K562 (cell line): ENCODE data around the gene EVA1B. TPM values are rescaled to one million over a fixed set of nuclear protein-coding genes. Genes with fewer than 3 reads are reported as not detected.

ENCODE experiments used
- CBX3 ChIP-seq, 2 experiments: IDR thresholded peaks; 1 replicate in 1 of 2; 2 replicates in 1 of 2; pipeline ENCODE4 v1.6.1; 2012; ENCODE audit warnings: inconsistent platforms in 2 of 2, low read length in 2 of 2, borderline replicate concordance in 1 of 2, control low read depth in 1 of 2
- CHD4 ChIP-seq: fragments of 200-600 bp; sonication (generic); IDR thresholded peaks from 3 replicates; pipeline ENCODE4 v1.6.1; 2012; ENCODE audit warnings: low read depth, mild to moderate bottlenecking, mixed read lengths, low read length, inconsistent platforms; ENCODE audit not compliant: insufficient read depth, insufficient replicate concordance, poor library complexity, severe bottlenecking
- CREM ChIP-seq: IDR thresholded peaks from 2 replicates; pipeline ENCODE4 v1.6.1; 2014; ENCODE audit warnings: antibody characterized with exemption, low read depth
- DEAF1 ChIP-seq: fragments of 450-650 bp; formaldehyde crosslinking; IDR thresholded peaks from 2 replicates; pipeline ENCODE4 v1.4.0; 2020; ENCODE audit warnings: mild to moderate bottlenecking, moderate library complexity
- NCOA4 ChIP-seq: fragments of 450-650 bp; IDR thresholded peaks from 2 replicates; pipeline ENCODE4 v1.6.1; 2018; ENCODE audit warnings: mild to moderate bottlenecking; ENCODE audit not compliant: partially characterized antibody
- NFE2 ChIP-seq: IDR thresholded peaks from 2 replicates; pipeline ENCODE4 v1.6.1; 2014; ENCODE audit warnings: antibody characterized with exemption, low read depth
- NFYB ChIP-seq: IDR thresholded peaks from 2 replicates; pipeline ENCODE4 v1.6.1; 2011; ENCODE audit warnings: mild to moderate bottlenecking, moderate library complexity; ENCODE audit not compliant: insufficient read length; ENCODE audit errors: extremely low read depth
- NONO ChIP-seq, 2 experiments: fragments of 200-400 bp in 1 of 2; fragments of 450-650 bp in 1 of 2; formaldehyde crosslinking in 1 of 2; IDR thresholded peaks; 2 replicates each; pipeline ENCODE4 v1.6.1; 2017; ENCODE audit warnings: low read depth in 2 of 2, mild to moderate bottlenecking in 2 of 2, moderate library complexity in 2 of 2, low read length in 1 of 2
- NR2C2 ChIP-seq, 2 experiments: fragments of 200-800 bp in 1 of 2; sonication (Bioruptor generic) in 1 of 2; sonication (generic) in 1 of 2; formaldehyde crosslinking in 1 of 2; IDR thresholded peaks; 2 replicates each; pipeline versions ENCODE4 v1.6.1 to v1.8.0; 2016 to 2022; ENCODE audit warnings: mild to moderate bottlenecking in 1 of 2, missing compliant biosample characterization in 1 of 2, missing genetic modification characterization in 1 of 2, missing genetic modification reagents in 1 of 2
- PHTF2 ChIP-seq: fragments of 250-450 bp; sonication (Bioruptor Pico); IDR thresholded peaks from 2 replicates; pipeline ENCODE4 v1.5.0; 2021; ENCODE audit warnings: mild to moderate bottlenecking
- RAD21 ChIP-seq, 2 experiments: fragments of 250-450 bp in 1 of 2; fragments of 450-650 bp in 1 of 2; sonication (Bioruptor Pico) in 1 of 2; formaldehyde crosslinking in 1 of 2; IDR thresholded peaks in 1 of 2; conservative IDR thresholded peaks in 1 of 2; 2 replicates each; pipeline versions ENCODE4 v1.4.0 to v1.8.0; 2020 to 2022; ENCODE audit warnings: mild to moderate bottlenecking in 2 of 2, moderate library complexity in 1 of 2
- RCOR1 ChIP-seq, 2 experiments: IDR thresholded peaks; 2 replicates each; pipeline ENCODE4 v1.6.1; 2012; ENCODE audit warnings: low read depth in 2 of 2, low read length in 2 of 2, borderline replicate concordance in 1 of 2, improper control_type of control experiment in 1 of 2
- TAF9B ChIP-seq: fragments of 450-650 bp; IDR thresholded peaks from 2 replicates; pipeline ENCODE4 v1.6.1; 2018; ENCODE audit warnings: mild to moderate bottlenecking; ENCODE audit not compliant: partially characterized antibody
- TCF15 ChIP-seq: fragments of 250-450 bp; sonication (Bioruptor Pico); IDR thresholded peaks from 2 replicates; pipeline ENCODE4 v1.8.0; 2022; ENCODE audit warnings: moderate library complexity, mild to moderate bottlenecking, inconsistent platforms
- TRIM24 ChIP-seq, 2 experiments: fragments of 450-650 bp; IDR thresholded peaks; 2 replicates each; pipeline ENCODE4 v1.6.1; 2016
- XRCC5 ChIP-seq: fragments of 200-400 bp; formaldehyde crosslinking; IDR thresholded peaks from 2 replicates; pipeline ENCODE4 v1.6.1; 2017; ENCODE audit warnings: low read depth, mild to moderate bottlenecking, low read length
- ZC3H8 ChIP-seq: fragments of 450-650 bp; IDR thresholded peaks from 2 replicates; pipeline ENCODE4 v1.6.1; 2017
- ZMIZ1 ChIP-seq, 2 experiments: fragments of 150-350 bp in 1 of 2; IDR thresholded peaks; 2 replicates each; pipeline ENCODE4 v1.6.1; 2012 to 2016; ENCODE audit warnings: low read depth in 2 of 2, low read length in 2 of 2, mild to moderate bottlenecking in 1 of 2, moderate library complexity in 1 of 2
- ZNF24 ChIP-seq: fragments of 450-650 bp; IDR thresholded peaks from 2 replicates; pipeline ENCODE4 v1.6.1; 2016
- polyA plus RNA-seq, 8 experiments: library from polyadenylated mRNA; depleted of rRNA in 4 of 8; stranded (reverse) in 5 of 8; unstranded in 3 of 8; fragments of >200 nt; fragmentation: Nextera tagmentation in 2 of 8; fragmentation: Illumina TruSeq in 1 of 8; extraction: Ambion mirVana in 2 of 8; extraction: Trizol in 1 of 8; gene quantifications; 2 replicates each; pipeline versions ENCODE4 v1.2.1 to v1.2.3, GENCODE V29; 2011 to 2014; ENCODE audit warnings: inconsistent platforms in 1 of 8, missing spikeins in 1 of 8
- total RNA-seq, 7 experiments: library from RNA; depleted of rRNA in 6 of 7; stranded (reverse); fragments of >200 nt in 6 of 7; fragmentation: Illumina TruSeq in 2 of 7; extraction: Trizol in 2 of 7; gene quantifications; 2 replicates each; pipeline versions ENCODE4 v1.2.1 to v1.2.3, GENCODE V29; 2011 to 2021; ENCODE audit warnings: low replicate concordance in 1 of 7

Gene EVA1B
- total and polyA plus RNA-seq, 9 of the 15 experiments (the other 6 are each of a cell fraction or from before 2014, with no cell fraction given), result 0.08 to 65.7 (median 2.4) TPM

GRCh38 chr1:36369061-36369861, 45.8 kb upstream of the EVA1B start (continued):
- TF ChIP-seq ZMIZ1 (IDR thresholded peaks at IDR 0.05; ENCODE audit: low read depth in 2 of 2, low read length in 2 of 2), result peak in 1 of 2 experiments; percentile 25; a peak in 1 of 4 replicates
- TF ChIP-seq RCOR1 (IDR thresholded peaks at IDR 0.05; ENCODE audit: borderline replicate concordance in 1 of 2, low read depth in 2 of 2, low read length in 2 of 2), result peak in 1 of 2 experiments; percentile 57; a peak in 1 of 4 replicates
- TF ChIP-seq DEAF1 (CRISPR knock-in tag), result peak; percentile 51; the same call in 1 of the 2 replicates
- no peak for TF ChIP-seq TCF15 (CRISPR knock-in tag)
- no peak for TF ChIP-seq NFE2
- TF ChIP-seq CHD4, result no peak
- TF ChIP-seq TRIM24 (IDR thresholded peaks at IDR 0.05), result no peak
- TF ChIP-seq RAD21 (CRISPR knock-in tag; conservative IDR thresholded peaks at IDR 0.05 in 1 of 2, IDR thresholded peaks at IDR 0.05 in 1 of 2), result peak; percentile 60 to 80
- 0 out of 2 replicates have a peak, but pooled peaks have one; percentile 21 for TF ChIP-seq NR2C2 (CRISPR knock-in tag; IDR thresholded peaks at IDR 0.05)
- TF ChIP-seq NR2C2 (tag; IDR thresholded peaks at IDR 0.05), result no peak
- 0 out of 4 replicates have a peak, but pooled peaks of 1 of the 2 experiments have one; percentile 36 for TF ChIP-seq NONO (IDR thresholded peaks at IDR 0.05; ENCODE audit: low read depth in 2 of 2, low read length in 1 of 2)
- TF ChIP-seq NFYB, result no peak
- TF ChIP-seq ZNF24, result no peak
- no peak for TF ChIP-seq TAF9B
- no peak for TF ChIP-seq NCOA4
- TF ChIP-seq CREM, result 0 out of 2 replicates have a peak, but pooled peaks have one; percentile 32
- peak; percentile 92 for TF ChIP-seq XRCC5
- TF ChIP-seq CBX3 (IDR thresholded peaks at IDR 0.05; ENCODE audit: borderline replicate concordance in 1 of 2, low read length in 2 of 2), result 0 out of 3 replicates have a peak, but pooled peaks of 1 of the 2 experiments have one; percentile 41
- TF ChIP-seq ZC3H8, result no peak
- TF ChIP-seq PHTF2, result no peak
